GM21723 (cell line): Measurements from ENCODE around the gene BMP8A.
"Not testable (repeated sequence)": the region's sequence is repeated elsewhere in the genome, so short reads cannot be mapped to it uniquely, and the experiment has no call there.

Source experiments
- ATAC-seq: cut with Tn5 transposase; IDR thresholded peaks from one replicate; pipeline ENCODE4 v1.9.1; 2021; ENCODE audit warnings: mild to moderate bottlenecking, moderate library complexity; ENCODE audit not compliant: unreplicated experiment

The BMP8A gene

DNA sequence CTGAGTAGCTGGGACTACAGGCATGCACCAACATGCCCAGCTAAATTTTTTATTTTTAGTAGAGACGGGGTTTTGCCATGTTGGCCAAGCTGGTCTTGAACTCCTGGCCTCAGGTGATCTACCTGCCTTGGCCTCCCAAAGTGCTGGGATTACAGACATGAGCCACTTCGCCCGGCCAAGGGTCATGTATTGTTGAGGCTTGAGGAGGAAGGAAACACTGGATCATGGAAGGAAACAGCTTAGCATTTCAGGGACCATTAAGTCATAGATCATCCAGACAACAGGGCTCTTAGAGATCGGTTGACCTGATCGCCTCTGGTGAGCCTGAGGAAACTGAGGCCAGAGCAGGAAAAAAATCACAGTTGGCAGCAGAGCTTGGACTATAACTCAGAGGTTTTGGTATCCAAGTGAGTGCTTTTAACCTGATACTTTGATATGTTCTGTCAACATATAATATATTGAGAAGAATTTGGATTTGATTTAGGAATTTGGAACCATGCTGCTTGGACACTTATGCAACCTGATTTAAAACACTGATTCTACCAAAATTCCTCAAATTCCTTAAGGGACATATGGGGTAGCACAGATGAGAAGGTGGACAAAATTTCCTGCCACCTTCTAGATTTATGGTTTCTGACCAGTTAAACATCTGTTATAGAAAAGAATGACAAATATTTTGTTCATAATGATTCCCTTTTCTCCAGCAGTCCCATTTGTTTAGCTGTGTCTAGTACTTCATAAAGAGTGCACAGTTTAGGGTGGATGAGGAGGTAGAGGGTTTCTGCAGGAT lies 13.1 kb upstream of the BMP8A start:
- ATAC-seq: no peak

DNA sequence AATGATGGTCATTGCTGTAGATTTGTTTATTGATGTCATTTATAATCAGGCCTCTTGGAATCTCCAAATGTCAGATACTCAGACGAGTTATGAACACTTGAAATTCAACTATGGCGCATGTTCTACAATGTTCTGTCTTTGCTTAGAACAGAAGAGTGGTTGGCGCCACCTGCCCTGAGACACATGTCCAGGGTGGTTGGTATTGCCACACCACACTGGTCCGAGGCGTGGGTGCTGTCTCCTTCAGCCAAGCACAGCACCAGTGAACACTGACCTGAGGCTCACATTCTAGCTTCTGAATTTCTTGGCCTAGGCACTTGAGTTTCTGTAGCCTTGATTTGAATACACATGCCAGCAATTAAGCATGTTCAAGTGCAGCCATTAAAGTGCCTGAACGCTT lies 10.1 kb upstream of the BMP8A start:
- no peak for ATAC-seq

DNA sequence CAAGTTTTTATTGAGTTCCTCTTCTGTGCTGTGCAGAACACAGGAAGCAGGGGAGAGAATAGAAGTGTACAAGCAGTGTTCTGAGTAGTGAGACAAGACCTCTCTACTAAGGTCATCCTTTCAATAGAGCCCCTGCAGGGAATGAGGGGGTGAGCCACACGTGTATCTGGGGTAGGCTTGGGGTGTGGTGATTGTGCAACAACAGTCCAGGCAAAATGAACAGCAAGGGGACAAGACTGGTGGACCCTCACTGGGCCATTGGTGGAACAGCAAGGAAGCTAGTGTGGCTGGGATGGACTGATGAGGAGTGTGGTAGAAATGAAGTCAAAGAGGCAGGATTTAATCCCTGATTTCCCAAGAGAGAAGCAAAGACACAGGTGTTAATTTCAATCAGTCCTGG lies 8.2 kb upstream of the BMP8A start:
- ATAC-seq: no peak

DNA sequence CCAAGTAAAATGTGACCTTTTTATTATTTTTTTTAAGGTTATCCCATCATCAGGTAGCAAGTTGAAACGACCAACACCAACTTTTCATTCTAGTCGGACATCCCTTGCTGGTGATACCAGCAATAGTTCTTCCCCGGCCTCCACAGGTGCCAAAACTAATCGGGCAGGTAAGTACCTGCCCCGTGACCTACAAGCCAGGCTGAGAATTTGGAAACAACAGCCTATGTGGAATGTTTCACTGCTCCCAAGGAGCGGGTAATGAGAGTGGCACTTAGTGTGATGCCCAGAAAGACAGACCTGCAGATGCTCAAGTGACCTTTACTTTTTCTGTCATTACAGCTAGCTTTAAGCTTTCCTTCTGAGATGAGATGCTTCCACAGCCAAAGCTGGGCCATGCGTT lies 6.9 kb upstream of the BMP8A start:
- no peak for ATAC-seq

DNA sequence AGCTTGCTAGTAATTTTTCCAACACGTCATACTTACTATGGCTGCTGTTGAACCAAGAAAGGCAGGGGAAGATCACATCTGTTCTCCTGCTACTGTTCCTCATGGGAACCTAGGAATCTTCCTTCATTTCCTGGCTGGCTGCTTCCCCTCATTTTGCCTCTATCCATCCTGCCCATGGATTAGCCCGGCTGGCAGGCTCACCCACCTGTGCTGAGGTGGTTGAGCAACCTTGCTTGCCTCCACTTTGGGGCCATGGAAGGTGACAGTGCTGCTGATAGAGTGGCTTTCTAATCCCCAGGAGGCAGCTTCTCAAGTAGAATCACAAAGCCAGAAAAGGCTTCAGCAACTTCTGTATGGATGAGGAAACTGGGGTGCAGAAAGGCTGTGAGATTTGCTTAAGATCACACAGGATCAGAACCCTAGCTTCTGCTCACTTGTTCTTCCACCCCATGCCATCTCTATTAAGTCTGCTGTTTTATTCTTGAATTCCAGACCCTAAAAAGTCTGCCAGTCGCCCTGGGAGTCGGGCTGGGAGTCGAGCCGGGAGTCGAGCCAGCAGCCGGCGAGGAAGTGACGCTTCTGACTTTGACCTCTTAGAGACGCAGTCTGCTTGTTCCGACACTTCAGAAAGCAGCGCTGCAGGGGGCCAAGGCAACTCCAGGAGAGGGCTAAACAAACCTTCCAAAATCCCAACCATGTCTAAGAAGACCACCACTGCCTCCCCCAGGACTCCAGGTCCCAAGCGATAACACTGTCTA lies 6.2 kb upstream of the BMP8A start:
- ATAC-seq: no peak

DNA sequence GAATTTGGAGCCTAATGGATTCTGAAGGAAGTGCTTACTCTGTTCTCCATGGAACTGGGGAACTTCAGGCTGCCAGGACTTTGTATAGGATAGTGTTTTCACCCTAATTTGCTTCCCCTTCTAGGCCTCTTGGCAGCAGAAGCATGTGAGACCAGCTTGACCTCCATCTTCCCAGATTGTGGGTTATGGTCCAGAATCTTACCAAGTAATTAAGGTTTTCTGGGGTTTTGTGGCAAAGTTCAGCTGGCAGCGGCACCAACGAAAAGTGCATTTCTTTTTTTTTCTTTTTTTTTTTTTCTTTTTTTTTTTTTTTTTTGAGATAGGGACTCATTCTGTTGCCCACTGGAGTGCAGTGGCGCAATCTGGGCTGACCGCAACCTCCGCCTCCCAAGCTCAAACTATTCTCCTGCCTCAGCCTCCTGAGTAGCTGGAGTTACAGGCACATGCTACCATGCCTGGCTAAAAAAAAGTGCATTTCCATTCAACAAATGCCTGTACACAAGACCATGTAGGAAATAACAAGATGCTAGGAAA lies 3.4 kb upstream of the BMP8A start:
- no peak for ATAC-seq

DNA sequence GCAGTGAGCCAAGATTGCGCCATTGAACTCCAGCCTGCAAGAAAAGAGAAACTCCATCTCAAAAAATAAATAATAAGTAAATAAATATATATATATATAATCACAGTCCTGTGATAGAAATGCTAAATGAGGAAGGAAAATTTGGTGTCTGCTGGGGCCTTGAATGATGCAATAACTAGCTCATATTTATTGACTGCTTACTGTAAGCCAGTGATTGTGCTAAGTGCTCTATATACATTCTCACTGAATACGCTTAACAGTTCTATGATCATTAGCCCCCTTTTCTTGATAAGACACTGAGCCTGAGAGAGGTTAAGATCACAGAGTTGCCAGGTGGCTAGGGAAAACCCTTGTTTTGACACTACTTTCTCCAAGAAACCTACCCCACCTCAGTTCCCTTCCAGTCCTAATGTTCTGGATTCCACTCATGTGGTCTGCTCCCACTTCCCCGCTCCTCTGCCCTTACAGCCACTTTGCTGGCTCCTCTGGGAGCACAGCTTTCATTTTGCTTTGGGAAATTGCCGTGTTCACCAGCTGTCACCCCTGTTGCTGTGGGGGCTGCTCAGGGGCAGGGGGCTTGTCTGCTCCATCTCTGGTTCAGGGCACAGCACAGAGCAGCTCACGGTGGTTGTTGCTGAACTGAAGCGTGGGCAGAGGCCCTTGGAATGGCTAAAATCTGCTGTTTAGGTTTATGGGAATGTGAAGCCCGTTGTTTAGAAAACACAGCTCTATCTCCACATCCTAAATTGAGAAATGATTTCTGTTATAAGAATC lies 2.5 kb upstream of the BMP8A start:
- ATAC-seq: no peak

DNA sequence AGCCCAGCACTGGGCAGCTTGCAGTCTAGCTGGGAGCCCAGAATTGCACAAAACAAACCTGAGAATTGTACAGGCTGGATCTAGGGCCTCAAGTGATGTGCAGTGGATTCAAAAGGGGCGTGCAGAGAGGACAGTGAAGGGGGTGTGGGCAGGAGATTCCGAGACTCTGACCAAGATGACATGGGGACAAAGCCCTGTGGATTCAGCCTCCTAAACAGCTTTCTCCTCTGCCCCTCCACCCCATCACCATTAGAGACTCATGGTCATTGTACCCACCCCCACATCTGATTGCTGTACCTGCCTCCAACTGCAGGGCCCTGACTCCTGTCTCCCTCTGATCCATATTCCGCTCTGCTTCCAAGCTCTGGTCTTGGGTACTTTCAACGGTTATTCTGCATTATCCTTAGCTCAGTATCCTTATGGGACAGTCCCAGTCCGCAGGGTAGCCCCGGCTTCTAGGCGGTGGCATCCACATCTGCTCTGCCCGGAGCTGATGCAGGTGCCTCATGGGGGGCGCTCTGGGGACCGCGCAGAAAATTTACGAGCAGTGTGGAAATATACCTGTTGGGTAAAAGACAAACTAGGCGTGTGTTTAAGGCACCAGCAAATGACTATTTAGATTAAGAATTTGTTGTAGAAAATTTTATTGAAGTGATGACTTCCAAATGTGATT lies 1.7 kb upstream of the BMP8A start:
- ATAC-seq: no peak

DNA sequence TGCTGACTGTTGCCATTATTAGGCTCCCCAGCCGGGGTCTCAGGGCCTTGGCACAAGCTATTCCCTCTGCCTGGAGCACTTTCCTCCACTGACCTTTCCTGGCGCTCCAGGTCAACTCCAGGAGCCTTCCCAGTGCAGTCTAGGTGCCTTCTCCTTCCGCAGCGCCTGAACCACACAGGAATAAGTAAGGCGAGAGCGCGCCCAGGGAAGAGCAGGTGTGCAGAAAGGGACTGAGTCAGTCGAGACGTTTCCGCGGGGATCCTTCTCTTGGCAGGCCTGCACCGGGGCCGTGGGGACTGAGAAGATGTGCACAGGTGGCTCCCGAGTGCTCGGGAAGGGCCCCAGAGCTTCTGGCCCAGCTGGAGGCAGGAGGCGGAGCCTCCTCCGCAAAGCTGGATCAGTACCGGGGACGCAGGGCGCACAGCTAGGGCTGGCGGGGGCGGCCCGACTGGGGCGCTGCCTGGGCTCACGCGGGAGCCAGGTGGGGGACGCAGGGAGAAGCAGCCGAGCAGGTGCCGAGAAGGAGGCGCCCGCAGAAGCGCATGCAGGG lies 765 bp upstream of the BMP8A start:
- ATAC-seq: no peak

DNA sequence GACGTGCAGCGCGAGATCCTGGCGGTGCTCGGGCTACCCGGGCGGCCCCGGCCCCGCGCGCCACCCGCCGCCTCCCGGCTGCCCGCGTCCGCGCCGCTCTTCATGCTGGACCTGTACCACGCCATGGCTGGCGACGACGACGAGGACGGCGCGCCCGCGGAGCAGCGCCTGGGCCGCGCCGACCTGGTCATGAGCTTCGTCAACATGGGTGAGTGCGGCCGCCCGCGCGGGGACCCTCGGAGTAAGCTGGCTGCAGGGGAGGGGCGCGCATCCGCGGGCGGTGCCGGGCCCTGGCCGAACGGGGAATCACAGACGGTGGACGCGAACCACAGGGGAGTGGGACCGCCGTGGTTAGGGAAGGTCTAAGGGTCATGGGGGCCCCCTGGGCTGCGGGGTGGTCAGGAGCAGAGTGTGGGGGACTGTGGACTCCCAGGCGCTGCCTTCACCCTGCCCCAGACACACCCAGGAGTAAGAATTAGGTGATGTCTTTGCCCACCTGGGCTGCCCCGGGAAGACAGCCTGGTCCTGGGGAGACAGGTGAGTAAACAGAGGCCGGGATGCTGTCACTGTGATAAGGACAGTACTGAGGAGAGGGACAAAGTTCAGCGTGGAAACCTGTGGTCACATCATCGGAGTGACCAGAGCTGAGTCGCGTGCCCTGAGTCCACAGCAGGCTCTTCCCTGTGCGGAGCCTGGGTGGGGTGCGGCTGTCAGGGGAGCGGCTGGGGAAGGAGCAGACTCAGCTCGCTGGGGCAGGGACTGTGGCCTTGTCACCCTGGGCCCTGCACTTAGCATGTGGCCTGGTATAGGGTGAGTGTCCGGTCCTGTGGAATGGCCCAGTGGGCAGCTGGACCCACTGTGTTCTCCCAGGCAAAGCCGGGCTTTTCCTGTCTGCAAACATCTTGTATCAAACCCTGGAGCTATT lies 944 bp downstream of the BMP8A start:
- not testable (repeated sequence) for ATAC-seq

DNA sequence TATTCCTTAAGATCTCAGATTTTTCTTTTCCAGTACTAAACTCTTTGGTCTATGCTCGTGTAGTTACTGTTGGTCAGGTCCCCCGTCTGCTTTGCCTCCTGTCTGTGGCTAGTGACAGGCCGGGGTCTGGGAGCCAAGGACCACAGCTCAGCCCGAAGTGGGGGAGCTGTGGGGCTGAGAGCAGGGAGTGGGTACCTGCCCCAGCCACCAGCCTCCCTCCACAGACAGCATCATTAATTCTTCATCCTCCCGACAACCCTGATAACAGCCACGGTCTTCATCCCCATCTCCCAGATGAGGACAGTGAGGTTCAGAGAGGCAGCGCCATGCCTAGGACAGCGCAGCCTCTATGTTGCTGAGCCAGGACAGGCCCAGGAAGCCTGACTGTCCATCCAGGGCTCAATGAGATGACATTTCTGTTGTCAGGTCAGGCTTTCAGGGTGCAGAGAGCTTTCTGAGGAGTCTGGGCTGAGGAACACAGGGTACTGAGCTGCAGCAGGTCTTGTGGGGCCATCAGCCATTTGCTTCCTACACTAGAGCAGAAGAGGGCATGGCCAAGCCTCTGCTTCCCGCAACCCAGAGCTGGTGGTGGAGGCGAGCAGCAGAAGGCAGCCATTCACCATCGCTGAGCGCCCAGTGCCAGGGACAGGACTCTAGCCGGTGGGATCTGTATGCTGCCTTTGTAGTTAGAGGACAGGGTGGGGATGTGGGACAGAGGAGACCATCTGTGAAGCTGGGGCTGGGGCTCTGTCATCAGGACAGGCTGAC lies 1.8 kb downstream of the BMP8A start:
- ATAC-seq: not testable (repeated sequence)

DNA sequence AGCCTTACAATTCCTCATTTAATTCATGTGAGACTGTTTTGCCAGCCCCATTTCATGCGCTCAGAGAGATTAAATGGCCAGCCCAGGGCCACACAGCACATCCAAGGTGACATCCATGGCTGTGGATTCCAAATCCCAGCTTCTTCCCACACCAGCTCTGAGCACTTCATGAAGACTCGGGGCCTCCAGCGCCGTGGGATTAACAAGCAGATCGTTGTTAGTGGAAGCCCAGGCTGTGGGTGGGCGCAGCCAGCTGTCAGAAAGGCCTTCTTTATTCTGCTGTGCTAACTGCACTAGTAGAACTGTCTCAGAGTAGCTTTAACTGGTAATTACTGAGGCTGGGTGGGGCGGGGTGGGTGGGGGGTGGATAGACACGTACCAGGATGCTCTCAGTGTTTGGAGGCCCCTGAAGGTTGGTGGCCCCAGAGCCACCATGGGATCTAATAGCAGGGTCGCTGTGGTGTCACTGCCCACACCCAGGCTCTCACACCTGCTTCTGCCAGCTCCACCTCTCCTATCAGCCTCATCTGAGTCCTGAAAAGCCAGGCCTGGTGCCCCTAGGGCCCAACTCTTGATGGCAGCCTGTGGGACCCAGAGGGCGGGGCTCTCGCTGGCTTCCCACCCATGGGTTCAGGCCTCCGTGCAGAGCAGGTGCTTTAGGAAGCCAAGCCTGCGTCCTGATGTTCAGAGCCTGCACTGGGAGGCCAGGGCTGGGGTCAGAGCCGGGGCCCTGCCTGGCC lies 3.4 kb downstream of the BMP8A start:
- ATAC-seq: no peak

DNA sequence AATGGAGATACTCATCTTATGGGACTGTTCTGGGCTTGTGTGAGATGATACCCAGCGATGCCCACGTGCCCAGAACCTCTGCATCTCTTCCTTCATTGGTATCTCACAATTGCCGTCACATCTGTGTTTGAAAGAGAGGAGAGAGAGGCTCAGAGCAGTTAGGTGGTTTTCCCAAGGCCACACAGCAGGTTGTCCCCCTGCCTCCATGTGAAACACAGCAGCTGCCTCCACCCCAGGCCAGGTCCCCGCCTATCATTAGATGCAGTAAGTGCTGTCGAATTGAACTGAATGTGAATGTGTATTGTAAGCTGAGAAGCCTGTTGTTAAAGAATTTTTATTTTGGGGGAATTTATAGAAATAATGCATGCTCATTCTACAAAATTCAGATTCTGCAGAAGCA lies 5.1 kb downstream of the BMP8A start:
- ATAC-seq: not testable (repeated sequence)

DNA sequence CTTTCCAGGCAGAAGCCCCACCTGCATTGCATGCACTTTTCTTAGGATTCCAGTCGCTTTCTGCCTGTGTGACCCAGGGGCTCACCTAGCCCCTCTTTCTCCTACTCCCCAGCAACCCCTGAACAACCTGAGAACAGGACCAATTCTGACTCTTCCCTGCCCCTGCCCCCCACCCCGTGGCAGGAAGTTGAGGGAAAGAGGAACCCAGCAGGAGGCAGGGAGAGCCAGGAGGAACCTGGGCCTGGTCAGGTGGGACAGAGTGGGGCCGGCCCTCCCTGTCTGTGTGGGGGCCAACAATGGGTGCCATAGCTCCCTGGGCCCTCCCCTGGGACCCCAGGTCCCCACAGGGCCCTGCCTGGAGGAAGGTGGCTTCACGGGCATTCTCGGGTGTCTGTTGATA lies 6.1 kb downstream of the BMP8A start:
- no peak for ATAC-seq

DNA sequence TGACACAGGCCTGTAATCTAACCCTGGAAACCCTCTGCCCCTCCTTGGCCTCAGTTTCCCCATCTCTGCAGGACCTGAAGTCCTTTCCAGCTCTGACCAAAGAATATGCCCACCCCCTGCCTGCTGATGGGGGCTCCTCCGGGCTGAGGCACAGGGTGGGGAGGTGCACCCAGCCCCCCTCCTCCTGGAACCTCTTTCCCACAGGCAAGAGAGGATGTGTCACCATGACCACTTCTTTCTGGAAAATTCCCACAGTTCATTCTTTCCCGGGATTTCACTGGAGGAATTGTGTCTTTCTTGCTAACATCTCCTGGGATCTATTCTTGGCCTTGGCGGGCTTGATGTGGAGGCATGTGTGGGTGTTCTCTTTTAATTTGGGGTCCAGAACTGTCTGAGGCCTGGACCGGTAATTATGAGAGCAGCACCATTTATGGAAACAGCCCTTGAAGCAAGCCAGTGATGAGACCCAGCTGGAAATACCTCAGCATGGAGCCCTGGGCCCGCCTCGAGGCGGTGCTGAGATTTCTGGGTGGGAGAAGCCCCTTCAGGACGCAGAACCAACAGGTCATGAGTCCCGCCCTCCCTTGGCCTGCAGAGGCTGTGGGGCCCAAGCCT lies 6.8 kb downstream of the BMP8A start:
- ATAC-seq: not testable (repeated sequence)

DNA sequence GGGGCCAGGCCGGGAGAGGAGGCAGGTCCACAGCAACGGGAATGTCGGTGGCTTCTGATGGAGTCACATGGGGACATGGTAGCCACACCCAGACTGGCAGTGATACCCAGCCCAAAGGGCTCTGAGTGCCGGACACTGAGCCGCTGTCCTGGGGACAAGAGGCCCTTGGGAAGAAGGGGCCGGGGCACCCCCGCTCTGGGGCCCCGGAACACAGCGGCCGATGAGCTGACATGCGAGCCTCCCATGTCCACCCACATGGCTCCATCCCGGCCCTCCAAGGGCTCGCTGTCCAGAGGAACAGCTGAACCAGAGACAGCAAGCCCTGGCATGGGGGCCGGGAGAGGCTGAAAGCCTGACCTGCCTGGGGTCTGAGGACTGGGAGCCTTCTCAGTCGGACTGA lies 7.4 kb downstream of the BMP8A start:
- ATAC-seq: not testable (repeated sequence)

DNA sequence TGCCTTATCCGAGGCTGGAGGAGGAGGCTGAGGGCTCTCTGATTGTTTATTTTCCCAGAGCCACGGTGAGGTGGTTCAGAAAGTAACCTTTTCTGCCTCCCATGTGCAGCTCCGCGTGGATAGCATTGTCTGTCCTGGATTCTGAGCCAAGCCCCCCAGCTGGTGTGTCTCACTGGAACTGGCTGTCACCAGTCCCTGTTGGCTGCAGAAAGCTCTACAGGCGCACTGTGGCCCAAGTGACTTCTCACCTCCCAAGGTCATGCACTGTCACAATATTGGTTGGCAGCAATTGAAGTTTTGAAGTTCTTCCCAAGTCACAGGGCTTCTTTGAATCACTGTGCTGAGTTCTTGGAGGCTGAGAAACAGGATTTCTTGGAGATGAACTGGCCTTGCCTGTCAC lies 8.2 kb downstream of the BMP8A start:
- no peak for ATAC-seq
